ENCODE results near the gene CRACR2B.

GRCh38 chr11:859394-860131 is 31.8 kb downstream of the CRACR2B start:
- no peak for TF ChIP-seq CTCF (IDR thresholded peaks at IDR 0.05; ENCODE audit: low read depth, low read length, poor library complexity, severe bottlenecking)
- TF ChIP-seq EZH2phosphoT487 (IDR thresholded peaks at IDR 0.05; ENCODE audit: borderline replicate concordance, low read length): no peak

Measured in DOHH2 (cell line).